Ishikawa (cell line): ENCODE data around the gene DPAGT1.
A peak's percentile ranks its signal among the peaks of the same experiment; 100 is the strongest.

Experiments used
- CEBPB ChIP-seq: IDR thresholded peaks from 2 replicates; pipeline ENCODE4 v1.6.1; 2012
- CREB1 ChIP-seq: IDR thresholded peaks from 2 replicates; pipeline ENCODE4 v1.6.1; 2012; ENCODE audit warnings: low read depth
- EGR1 ChIP-seq: IDR thresholded peaks from 2 replicates; pipeline ENCODE4 v1.6.1; 2012
- EP300 ChIP-seq: IDR thresholded peaks from 2 replicates; pipeline ENCODE4 v1.6.1; 2012; ENCODE audit warnings: borderline replicate concordance
- FOXM1 ChIP-seq: IDR thresholded peaks from 2 replicates; pipeline ENCODE4 v1.6.1; 2012; ENCODE audit warnings: low read depth, borderline replicate concordance
- MAX ChIP-seq: IDR thresholded peaks from 2 replicates; pipeline ENCODE4 v1.6.1; 2012
- NFIC ChIP-seq: IDR thresholded peaks from 2 replicates; pipeline ENCODE4 v1.6.1; 2012
- RAD21 ChIP-seq: IDR thresholded peaks from 2 replicates; pipeline ENCODE4 v1.6.1; 2012; ENCODE audit warnings: low read depth
- REST ChIP-seq: IDR thresholded peaks from 2 replicates; pipeline ENCODE4 v1.6.1; 2012; ENCODE audit warnings: low read depth, mild to moderate bottlenecking
- TAF1 ChIP-seq: IDR thresholded peaks from 2 replicates; pipeline ENCODE4 v1.6.1; 2012; ENCODE audit warnings: low read depth, mild to moderate bottlenecking
- TCF12 ChIP-seq: IDR thresholded peaks from 2 replicates; pipeline ENCODE4 v1.6.1; 2012; ENCODE audit warnings: low read depth
- TEAD4 ChIP-seq: IDR thresholded peaks from 2 replicates; pipeline ENCODE4 v1.6.1; 2012
- USF1 ChIP-seq: IDR thresholded peaks from 2 replicates; pipeline ENCODE4 v1.6.1; 2012
- YY1 ChIP-seq: IDR thresholded peaks from 2 replicates; pipeline ENCODE4 v1.6.1; 2012; ENCODE audit warnings: low read depth
- ZBTB7A ChIP-seq: IDR thresholded peaks from 2 replicates; pipeline ENCODE4 v1.6.1; 2012; ENCODE audit warnings: low read depth

Gene DPAGT1

GRCh38 chr11:119057000-119057769 is 44.5 kb downstream of the DPAGT1 start, which contains the start of gene HYOU1:
HYOU1 (minus strand) TSS chr11:119057205; CDS start chr11:119056160, 1,045 bp downstream.
- TF ChIP-seq MAX = peak; percentile 71; the same call in 1 of the 2 replicates
- TF ChIP-seq TEAD4 = no peak
- TF ChIP-seq RAD21 = no peak
- TF ChIP-seq YY1 = peak; percentile 44; the same call in 1 of the 2 replicates
- peak; percentile 73 for TF ChIP-seq TAF1
- no peak for TF ChIP-seq USF1
- no peak for TF ChIP-seq EP300
- TF ChIP-seq CREB1 = peak; percentile 63; the same call in 1 of the 2 replicates
- no peak for TF ChIP-seq EGR1
- TF ChIP-seq REST = no peak
- TF ChIP-seq ZBTB7A = no peak
- no peak for TF ChIP-seq FOXM1
- TF ChIP-seq CEBPB = no peak
- TF ChIP-seq TCF12 = no peak; the same call in 1 of the 2 replicates
- TF ChIP-seq NFIC = no peak

DNA sequence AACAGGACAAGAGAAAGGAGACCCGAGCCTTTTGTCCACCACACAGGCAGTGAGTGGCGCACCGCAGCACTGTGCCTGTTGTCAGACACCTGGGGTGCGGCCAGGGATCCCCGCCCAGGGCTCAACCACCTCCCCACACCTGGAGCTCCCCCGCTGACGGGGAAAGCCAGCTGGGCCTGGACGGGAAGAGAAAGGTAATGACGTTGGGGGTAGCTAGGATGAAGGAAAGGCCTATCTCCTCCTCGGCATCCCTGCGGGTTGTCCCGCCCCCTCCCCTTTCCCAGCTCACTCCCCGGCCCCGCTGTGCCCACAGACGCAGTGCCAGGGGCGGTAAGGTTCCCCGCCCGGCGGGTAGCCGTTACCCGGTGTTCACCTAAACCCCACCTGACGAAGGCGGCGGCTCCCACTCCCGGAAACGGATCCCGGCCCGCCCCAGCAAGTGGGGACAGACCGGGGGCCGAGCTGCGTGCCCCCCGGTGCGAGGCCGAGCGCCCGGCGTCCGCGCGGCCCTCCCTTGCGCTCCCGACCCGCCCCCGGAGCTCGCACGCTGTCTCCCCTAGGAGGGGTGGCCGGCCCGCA is 45.1 kb downstream of the DPAGT1 start:
- TF ChIP-seq TCF12 = peak; percentile 50; the same call in 1 of the 2 replicates
- no peak for TF ChIP-seq EP300
- TF ChIP-seq REST = no peak
- TF ChIP-seq TEAD4 = no peak
- TF ChIP-seq RAD21 = no peak
- TF ChIP-seq CEBPB = no peak
- TF ChIP-seq TAF1 = no peak
- peak; percentile 58 for TF ChIP-seq EGR1
- peak; percentile 72; the same call in 1 of the 2 replicates for TF ChIP-seq ZBTB7A

- TF ChIP-seq CEBPB (no peak), MAX (no peak), YY1 (no peak), EP300 (no peak), NFIC (no peak), EGR1 (no peak), REST (no peak), USF1 (no peak), RAD21 (no peak), FOXM1 (no peak), TAF1 (no peak), TEAD4 (no peak), CREB1 (no peak), ZBTB7A (no peak), TCF12 (no peak)
These were observed 45.8 kb downstream of the DPAGT1 start for GRCh38 chr11:119055901-119056300.

- TF ChIP-seq TCF12 (no peak), CREB1 (no peak), TEAD4 (no peak), RAD21 (no peak), CEBPB (no peak)
These were observed 47.2 kb downstream of the DPAGT1 start for GRCh38 chr11:119054418-119054817.
